NB4 (cell line): ENCODE data around the gene SLC4A3.
A peak's percentile ranks its signal among the peaks of the same experiment; 100 is the strongest.

Experiments used
- DNase-seq: peaks from one replicate; pipeline ENCODE4 v3.0.0; 2010; ENCODE audit warnings: low read depth
- H3K4me3 ChIP-seq: one replicate; pipeline ENCODE4 v1.5.1; 2011; ENCODE audit warnings: mild to moderate bottlenecking, low read depth, low read length, moderate library complexity
- MYC ChIP-seq: IDR thresholded peaks from 2 replicates; pipeline ENCODE4 v1.6.1; 2011; ENCODE audit warnings: low read depth, low read length
- POLR2A ChIP-seq: IDR thresholded peaks from 2 replicates; pipeline ENCODE4 v1.6.1; 2011; ENCODE audit warnings: mild to moderate bottlenecking; ENCODE audit not compliant: insufficient read length; ENCODE audit errors: extremely low read depth
- TF ChIP-seq, protein P1 (sequence below): IDR thresholded peaks from one replicate; pipeline ENCODE4 v1.5.1; 2012; ENCODE audit warnings: low read depth, low read length
- TF ChIP-seq, protein P2 (sequence below): IDR thresholded peaks from 2 replicates; pipeline ENCODE4 v1.6.1; 2011; ENCODE audit warnings: low read depth, low read length

Gene SLC4A3

DNA sequence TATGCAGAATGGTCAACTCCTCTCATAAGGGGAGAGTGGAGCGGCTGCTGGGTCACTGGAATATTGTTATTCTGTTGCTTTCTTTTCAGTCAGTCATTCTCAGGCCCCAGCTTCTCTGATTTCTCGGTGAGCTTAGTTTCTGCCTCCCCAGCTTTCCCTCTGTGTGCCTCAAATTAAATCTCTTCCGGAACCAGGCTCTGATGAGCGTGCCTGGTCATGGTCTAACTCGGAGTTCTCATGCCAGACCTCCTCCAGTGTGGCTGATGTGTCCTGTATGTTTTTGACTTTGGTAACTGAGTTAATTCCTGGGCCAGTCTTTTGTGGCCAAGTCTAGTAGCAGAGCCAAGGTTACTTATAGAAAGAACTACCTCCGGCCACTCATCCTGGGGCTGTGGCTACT is 34.7 kb upstream of the SLC4A3 start:
- DNase-seq: no peak
- H3K4me3 ChIP-seq: no peak overlapping the region
- TF ChIP-seq, protein P1, sequence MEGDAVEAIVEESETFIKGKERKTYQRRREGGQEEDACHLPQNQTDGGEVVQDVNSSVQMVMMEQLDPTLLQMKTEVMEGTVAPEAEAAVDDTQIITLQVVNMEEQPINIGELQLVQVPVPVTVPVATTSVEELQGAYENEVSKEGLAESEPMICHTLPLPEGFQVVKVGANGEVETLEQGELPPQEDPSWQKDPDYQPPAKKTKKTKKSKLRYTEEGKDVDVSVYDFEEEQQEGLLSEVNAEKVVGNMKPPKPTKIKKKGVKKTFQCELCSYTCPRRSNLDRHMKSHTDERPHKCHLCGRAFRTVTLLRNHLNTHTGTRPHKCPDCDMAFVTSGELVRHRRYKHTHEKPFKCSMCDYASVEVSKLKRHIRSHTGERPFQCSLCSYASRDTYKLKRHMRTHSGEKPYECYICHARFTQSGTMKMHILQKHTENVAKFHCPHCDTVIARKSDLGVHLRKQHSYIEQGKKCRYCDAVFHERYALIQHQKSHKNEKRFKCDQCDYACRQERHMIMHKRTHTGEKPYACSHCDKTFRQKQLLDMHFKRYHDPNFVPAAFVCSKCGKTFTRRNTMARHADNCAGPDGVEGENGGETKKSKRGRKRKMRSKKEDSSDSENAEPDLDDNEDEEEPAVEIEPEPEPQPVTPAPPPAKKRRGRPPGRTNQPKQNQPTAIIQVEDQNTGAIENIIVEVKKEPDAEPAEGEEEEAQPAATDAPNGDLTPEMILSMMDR: no peak
- TF ChIP-seq MYC (no peak), POLR2A (no peak)
- TF ChIP-seq, protein P2, sequence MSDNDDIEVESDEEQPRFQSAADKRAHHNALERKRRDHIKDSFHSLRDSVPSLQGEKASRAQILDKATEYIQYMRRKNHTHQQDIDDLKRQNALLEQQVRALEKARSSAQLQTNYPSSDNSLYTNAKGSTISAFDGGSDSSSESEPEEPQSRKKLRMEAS: no peak

DNA sequence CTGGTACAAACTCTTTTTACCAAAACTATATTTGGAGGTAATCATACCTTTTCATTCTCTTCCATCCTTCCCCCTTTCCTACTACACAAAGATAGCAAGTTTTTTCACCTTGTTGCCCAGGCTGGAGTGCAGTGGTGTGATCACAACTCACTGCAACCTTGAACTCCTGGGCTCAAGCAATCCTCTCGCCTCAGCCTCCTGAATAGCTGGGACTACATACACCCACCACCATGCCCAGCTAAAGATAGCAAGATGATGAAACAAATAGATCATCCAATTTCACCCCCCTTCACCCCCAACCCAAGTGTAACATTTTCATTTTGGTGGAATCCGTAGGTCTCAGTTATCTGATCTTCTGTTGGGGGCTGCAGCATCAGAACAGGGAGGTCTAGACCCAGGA is 34.3 kb upstream of the SLC4A3 start:
- H3K4me3 ChIP-seq: no peak overlapping the region
- DNase-seq: no peak
- TF ChIP-seq, protein P2: no peak
- TF ChIP-seq MYC (no peak), POLR2A (no peak)
- TF ChIP-seq, protein P1: no peak

DNA sequence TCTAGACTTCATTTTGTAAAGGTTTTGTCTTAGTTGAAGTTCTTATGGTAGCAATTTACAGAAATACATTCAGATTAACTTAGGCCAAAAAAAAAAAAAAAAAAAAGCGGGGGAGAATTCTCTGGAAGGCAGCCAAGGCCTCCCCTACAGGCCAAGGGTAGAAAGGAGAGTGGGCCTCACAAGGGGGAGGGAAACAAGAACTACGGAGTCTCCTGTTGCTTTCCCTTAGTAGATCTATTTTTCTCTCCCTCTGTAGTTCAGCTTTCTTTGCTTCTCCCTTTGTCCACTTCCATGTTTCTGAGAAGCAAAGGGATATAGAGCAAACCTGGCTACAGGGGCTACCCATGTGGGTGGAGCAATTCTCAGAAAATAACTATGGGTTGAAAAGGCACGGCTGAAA is 32.2 kb upstream of the SLC4A3 start:
- H3K4me3 ChIP-seq: no peak overlapping the region
- TF ChIP-seq, protein P2: no peak
- no peak for TF ChIP-seq MYC
- TF ChIP-seq, protein P1: no peak
- TF ChIP-seq POLR2A: no peak
- DNase-seq: no peak

DNA sequence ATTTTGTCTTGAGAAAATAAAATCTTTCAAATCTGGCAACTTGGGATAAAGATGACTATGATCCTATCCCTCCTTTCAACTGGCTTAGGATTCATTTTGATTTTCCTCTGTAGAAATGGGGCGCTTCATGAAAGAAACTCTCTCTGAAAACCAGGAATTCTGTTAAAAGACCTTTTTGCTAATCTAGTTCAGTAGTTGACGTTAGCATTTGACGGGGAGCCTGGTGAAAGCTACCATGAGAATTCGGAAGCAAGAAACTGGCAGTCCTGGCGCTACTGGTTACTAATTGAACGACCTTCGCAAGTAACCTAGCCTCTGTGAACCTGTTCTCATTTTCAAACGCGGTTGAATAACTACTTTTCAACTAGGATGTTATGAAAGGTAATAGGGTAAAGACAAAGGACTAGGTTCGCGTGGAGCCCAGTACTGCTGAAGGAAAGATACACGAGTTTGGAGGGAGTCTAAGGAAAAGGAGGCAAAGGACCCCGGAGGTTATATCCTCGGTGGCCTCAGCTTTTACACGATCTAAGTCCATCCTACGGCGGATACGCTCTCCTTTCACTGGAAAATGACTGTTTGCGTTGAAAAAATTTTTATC is 30.4 kb upstream of the SLC4A3 start:
- no peak for DNase-seq
- TF ChIP-seq, protein P2: 0 out of 2 replicates have a peak, but pooled peaks have one; percentile 15
- no peak for TF ChIP-seq MYC
- H3K4me3 ChIP-seq: peak overlapping the region; percentile 92

DNA sequence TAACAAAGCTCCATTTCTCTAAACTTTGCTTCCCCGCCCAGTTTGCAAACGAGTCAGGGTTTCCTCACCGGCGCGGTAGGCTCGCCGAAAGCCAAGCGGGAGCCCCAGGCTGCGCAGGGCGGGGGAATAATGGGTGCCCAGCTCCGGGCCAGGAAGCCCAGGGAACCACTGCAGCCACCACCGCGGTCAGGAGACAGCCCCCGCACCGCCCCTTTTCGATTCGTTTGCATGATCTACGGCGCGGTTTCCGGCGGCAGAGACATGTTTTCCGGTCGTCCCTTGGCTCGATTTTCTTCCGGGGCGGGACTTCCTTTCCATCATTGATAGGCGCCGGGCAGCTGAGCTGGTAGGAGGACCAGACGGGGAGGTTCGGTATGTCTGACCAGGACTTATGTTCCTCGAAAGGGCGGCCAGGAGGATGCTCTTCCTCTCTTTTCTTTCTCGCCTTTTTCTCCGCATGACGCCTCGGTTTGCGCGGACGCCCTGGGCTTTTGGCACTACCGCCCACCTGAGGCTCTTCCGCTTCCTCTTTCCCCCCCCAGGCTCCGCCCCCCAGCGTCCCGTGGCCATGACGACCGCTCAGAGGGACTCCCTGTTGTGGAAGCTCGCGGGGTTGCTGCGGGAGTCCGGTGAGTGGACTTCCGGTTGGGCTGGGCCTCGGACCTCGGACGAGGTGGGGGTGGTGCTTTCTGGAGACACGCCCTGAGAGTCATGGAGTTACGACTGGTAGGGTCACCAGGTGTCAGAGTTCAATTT is 29.7 kb upstream of the SLC4A3 start, which contains the start of gene STK11IP:
TSS of gene STK11IP (plus strand) at position 306 of the 756 bp plus-strand sequence. CDS start at position 569, 263 bp downstream.
- peak within 1 kb of the TSS; percentile 92 for H3K4me3 ChIP-seq
- TF ChIP-seq, protein P2: peak; percentile 20; the same call in 1 of the 2 replicates
- TF ChIP-seq, protein P1: no peak
- peak; percentile 90 for TF ChIP-seq POLR2A
- peak; percentile 48 for TF ChIP-seq MYC
- DNase-seq: peak; percentile 98
